Caki2 (cell line): Measurements from ENCODE around the gene NAV2. TPM values are rescaled to one million over a fixed set of nuclear protein-coding genes. Genes with fewer than 3 reads are reported as not detected.

Source experiments
- DNase-seq: peaks from one replicate; pipeline ENCODE4 v3.0.0-alpha.2; 2015; ENCODE audit warnings: low read depth
- in situ Hi-C: cut with HindIII; loops from 2 replicates; pipeline ENCODE4 v1.10.0; 2016; ENCODE audit warnings: low sequenced_read_pairs, low pct_unique_long_range_greater_than_20kb, mixed read lengths
- total RNA-seq: library from RNA; depleted of rRNA; stranded (reverse); fragments of >200 nt; shearing (Covaris generic); gene quantifications from 2 replicates; pipeline ENCODE4 v1.2.3, GENCODE V29; 2014; ENCODE audit warnings: low replicate concordance

Gene NAV2
- total RNA-seq, 1 experiment from 2014 or later: 6.9 TPM

DNA sequence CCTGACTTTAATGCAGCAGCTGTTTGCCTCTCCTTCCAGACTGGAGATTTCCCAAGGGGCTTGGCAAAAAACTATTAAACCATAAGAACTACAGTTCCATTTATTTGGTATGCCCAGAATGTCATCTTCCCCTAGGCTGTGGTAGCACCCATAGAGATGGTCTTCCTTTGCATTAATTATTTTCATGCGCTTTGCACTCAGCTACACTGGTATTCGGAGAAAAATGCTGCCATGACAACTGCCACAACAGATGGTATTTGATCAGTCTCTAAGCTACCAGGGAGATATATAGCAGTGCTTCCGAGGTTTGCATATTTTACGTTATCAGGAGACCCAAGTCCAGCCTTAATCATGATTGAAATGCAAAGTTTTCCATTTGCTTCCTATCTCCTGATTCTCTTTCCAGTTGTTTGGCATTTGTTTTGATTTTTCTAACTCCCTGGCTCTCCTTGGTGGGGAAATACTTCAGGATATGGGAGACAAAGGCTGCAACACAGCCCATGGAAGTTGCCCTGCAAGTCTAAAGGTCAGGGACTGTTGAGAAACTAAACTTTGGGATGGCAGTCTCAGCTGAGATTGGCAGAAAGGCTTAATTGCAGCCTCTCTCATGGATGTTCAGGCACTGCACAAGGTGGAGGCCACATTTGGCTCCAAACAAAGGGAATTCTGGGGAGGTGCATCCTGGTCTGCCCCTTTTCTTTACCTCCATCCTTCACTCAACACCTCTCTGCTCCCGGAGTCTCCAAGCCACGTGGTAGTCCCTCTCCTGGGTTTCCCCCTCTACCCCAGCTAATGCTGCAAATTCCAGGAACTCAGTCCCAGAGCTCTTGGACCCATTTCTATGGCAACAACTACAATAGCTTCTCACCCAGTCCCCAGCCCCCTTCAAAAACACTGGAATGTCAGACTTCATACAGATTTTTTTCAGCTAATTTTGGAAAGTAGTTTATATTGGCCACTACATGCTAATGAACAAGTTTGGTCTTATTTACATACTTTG, 151.8 kb downstream of the NAV2 start:
- no peak for DNase-seq

GRCh38 chr11:19866037-19866436, 153.4 kb downstream of the NAV2 start:
- in situ Hi-C loops: no loop called here
- no peak for DNase-seq

More for the DNA sequence above, 151.8 kb downstream of the NAV2 start:
- in situ Hi-C loops: no loop called here

DNA sequence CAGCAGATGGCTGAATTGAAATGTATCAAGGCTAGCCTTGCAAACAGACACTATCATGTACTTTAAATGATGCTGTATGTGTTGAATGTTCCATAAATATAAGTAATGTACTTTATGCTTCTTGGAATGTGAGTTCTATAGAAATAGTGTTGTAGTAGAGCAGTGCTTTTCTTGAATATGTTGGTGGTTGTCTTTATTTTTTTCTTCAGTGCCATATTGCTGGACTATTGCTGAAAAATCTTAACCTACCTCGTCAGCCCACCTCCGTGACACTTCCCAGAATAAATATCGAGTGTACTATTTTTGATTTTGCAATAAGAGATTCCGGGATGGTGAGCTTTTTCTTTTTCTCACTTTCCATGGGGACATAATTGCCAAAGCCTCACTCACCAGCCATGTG, 153.9 kb downstream of the NAV2 start:
- in situ Hi-C loops: no loop called here
- no peak for DNase-seq

DNA sequence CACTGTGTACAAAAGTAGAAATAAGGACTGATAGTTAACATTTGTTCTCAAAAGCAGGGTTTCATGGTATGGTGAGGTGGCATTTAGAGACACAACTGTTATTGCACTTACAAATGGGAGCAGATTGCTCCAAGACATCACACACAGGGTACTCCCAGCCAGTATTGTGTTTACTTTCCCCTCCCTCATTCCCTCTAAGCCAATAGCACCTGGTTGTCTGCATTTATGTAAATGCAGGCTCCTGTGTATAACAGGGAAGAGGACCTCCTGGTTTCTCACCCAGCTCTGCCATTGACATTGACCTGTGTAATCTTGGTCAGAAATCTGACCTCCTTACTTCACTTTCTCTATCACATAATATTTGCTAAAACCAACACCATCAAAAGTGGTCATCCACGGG, 154.4 kb downstream of the NAV2 start:
- no peak for DNase-seq

GRCh38 chr11:19868281-19868821, 155.7 kb downstream of the NAV2 start:
- DNase-seq: no peak

More for the DNA sequence above, 154.4 kb downstream of the NAV2 start:
- in situ Hi-C loops: no loop called here

DNA sequence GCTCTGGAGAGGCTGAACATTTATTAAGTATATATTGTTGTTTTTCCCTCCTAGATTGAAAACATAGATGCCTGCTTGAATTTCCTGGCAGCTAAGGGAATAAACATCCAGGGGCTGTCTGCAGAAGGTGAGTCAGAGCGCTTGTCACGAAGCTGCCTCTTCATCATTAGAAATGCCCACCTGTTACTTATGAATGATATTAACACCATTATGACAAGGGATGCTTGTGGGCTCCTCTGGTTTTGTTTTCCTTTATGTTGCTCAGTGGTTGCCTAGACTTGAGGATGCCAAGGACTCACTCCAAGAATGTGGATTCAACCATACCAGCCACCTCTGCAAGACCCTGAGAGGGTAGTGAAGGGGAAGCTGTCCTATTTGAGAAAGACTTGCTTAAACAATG, 156.2 kb downstream of the NAV2 start:
- in situ Hi-C loops: no loop called here
- no peak for DNase-seq

More at GRCh38 chr11:19868281-19868821, 155.7 kb downstream of the NAV2 start:
- in situ Hi-C loops: no loop called here

- DNase-seq: no peak
- in situ Hi-C loops: no loop called here
These were observed 156.8 kb downstream of the NAV2 start for GRCh38 chr11:19869466-19869865.

GRCh38 chr11:19869946-19870589, 157.4 kb downstream of the NAV2 start:
- no peak for DNase-seq
- in situ Hi-C loops: no loop called here

GRCh38 chr11:19871531-19871930, 158.9 kb downstream of the NAV2 start:
- in situ Hi-C loops: no loop called here
- no peak for DNase-seq

DNA sequence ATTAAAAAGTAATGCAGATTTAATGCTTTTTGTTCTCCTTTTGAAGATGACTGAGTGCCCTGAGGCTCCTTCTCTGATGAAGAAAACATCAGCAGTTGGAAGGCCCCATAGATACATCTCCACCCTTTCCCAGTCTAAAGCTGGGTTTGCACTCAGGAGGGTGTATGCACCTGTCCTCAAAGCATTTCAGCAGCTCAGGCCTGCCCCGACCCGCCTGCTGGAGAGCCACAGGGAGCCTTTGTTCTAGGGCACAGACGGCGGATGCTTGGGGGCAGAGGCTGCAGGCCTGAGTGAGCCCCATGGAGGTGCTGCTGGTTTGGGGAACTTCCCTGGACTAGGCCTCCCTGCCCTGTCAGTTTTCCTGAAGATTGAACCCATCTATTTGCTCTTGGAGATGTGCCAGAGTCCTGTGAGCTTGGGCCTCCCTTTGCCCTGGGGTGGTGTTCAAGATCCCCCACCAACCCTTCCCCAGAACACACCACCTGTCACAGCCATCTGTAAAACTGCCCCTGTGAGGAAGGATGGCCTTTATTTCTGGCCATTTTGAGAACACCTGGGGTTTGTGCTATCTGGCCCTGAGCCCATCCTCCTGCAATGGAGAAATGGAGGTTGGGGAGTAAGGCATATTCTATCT, 160.0 kb downstream of the NAV2 start:
- DNase-seq: no peak
- in situ Hi-C loops: no loop called here

GRCh38 chr11:19873730-19874129, 161.1 kb downstream of the NAV2 start:
- no peak for DNase-seq
- in situ Hi-C loops: no loop called here

GRCh38 chr11:19874266-19874665, 161.6 kb downstream of the NAV2 start:
- in situ Hi-C loops: no loop called here
- no peak for DNase-seq

DNA sequence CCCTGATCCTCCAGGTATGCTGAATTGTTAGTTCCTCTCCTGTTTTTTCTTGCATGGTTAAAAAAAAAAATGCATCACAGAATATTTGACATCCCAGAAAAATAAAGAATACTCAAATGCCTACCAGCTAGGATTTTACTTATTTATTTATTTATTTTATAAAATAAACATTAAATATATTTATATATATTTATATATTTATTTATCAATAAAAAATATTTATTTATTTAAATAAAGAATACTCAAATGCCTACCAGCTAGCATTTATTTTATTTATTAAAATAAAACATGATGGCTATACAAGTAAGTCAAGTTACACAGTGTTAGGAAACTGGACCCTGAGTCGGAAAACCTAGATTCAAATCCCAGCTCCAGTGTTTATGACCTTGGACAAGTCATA, 164.1 kb downstream of the NAV2 start:
- in situ Hi-C loops: no loop called here
- no peak for DNase-seq

- DNase-seq: no peak
- in situ Hi-C loops: no loop called here
These were observed 165.9 kb downstream of the NAV2 start for GRCh38 chr11:19878520-19878919.

- no peak for DNase-seq
- in situ Hi-C loops: no loop called here
These were observed 166.9 kb downstream of the NAV2 start for GRCh38 chr11:19879307-19880087.

GRCh38 chr11:19880088-19880345, 167.4 kb downstream of the NAV2 start:
- no peak for DNase-seq
- in situ Hi-C loops: no loop called here

DNA sequence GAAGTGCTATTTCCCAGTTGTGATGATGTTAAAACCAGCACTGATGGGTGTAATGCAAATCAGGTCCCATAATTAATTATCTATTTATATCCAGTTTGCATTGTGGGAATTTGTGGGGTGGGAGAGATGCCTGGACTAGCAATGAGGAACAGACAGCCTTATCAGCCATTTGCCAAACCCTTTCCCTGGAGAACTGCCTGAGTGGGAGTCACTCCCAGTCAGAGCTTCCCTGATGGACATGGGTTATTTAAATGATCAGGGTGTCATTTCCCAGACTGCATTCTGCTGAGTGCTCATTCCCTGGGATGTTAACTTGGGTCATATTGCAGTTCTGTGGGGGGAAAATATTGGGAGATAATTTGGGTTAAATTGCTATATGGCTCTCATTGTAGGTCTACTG, 168.5 kb downstream of the NAV2 start:
- DNase-seq: no peak
- in situ Hi-C loops: no loop called here

DNA sequence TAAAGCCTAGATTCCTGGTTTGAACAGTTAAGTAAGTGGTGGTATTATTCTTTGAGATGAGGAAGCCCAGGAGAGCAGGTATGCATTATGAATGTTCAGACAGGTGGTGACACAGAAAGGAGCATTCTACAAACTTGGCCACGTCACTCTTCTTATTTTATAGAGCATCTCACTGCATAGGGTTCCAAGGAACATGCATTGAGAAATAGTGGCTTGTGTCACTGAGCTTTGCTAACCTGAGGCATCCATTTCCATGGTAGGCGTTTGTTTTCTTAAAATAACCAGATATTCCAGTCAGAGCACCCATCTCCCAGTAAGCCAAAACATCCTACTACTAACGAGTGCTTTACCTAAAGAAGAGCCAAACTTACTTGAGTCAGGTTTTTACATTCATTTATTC, 169.7 kb downstream of the NAV2 start:
- in situ Hi-C loops: no loop called here
- DNase-seq: no peak
